HepG2 (cell line): Measurements from ENCODE around the gene SESN2. TPM values are rescaled to one million over a fixed set of nuclear protein-coding genes. Genes with fewer than 3 reads are reported as not detected.
A peak's percentile ranks its signal among the peaks of the same experiment; 100 is the strongest.

ENCODE experiments used
- ATAC-seq: fragments of 200-7000 bp; cut with Tn5 transposase; 3 replicates; pipeline ENCODE4 v1.9.1; 2020; ENCODE audit warnings: mild to moderate bottlenecking, moderate library complexity
- BruUV-seq: library from RNA; stranded (reverse); fragments of 400-500 nt; replicated peaks from 2 replicates; lab custom pipeline; 2021; lab: Mats Ljungman, UMichigan
- CTCF ChIA-PET: fragments of 300-600 bp; formaldehyde crosslinking; extraction: SDS; loops from one replicate; lab custom pipeline; 2021; ENCODE audit warnings: low total read pairs, inconsistent platforms, low intra/inter-chr PET ratio; lab: Yijun Ruan, JAX
- POLR2A ChIA-PET: fragments of 350-600 bp; sonication (Branson Sonifier 250); formaldehyde crosslinking; loops from one replicate; lab custom pipeline; 2020; ENCODE audit warnings: antibody characterized with exemption, inconsistent platforms; lab: Yijun Ruan, JAX
- DNase-seq: peaks from one replicate; pipeline ENCODE4 v3.0.0-alpha.2; 2015; ENCODE audit warnings: low spot score
- FAIRE-seq: peaks from 3 replicates; lab custom pipeline; 2011; peaks lifted over from hg19 to GRCh38; lab: Jason Lieb, UNC
- H2AFZ ChIP-seq: one replicate; pipeline ENCODE4 v1.6.1; 2011; ENCODE audit warnings: low read length, inconsistent platforms
- H3K27ac ChIP-seq: fragments of 300-600 bp; 3 replicates; pipeline ENCODE4 v1.8.0; 2011; ENCODE audit warnings: mixed run types, mild to moderate bottlenecking, mixed read lengths, low read length, inconsistent platforms; ENCODE audit not compliant: insufficient read depth; ENCODE audit errors: extremely low read length
- H3K27me3 ChIP-seq, 2 experiments: fragments of 200-600 bp in 1 of 2; 2 replicates in 1 of 2; 3 replicates in 1 of 2; pipeline versions ENCODE4 v1.6.0 to v1.8.0; 2011; ENCODE audit warnings: low read length in 2 of 2, mild to moderate bottlenecking in 2 of 2, moderate library complexity in 2 of 2, inconsistent platforms in 1 of 2; ENCODE audit not compliant: insufficient read depth in 2 of 2, control insufficient read depth in 1 of 2
- H3K36me3 ChIP-seq, 2 experiments: fragments of 200-600 bp in 1 of 2; replicated peaks in 1 of 2; 2 replicates in 1 of 2; 3 replicates in 1 of 2; pipeline versions ENCODE4 v1.5.1 to v1.8.0; 2011; ENCODE audit warnings: low read length in 2 of 2, inconsistent platforms in 1 of 2; ENCODE audit not compliant: insufficient read depth in 2 of 2, control insufficient read depth in 1 of 2
- H3K4me1 ChIP-seq: 2 replicates; pipeline ENCODE4 v1.5.1; 2012; ENCODE audit warnings: low read length, inconsistent platforms; ENCODE audit not compliant: insufficient read depth
- H3K4me2 ChIP-seq: 2 replicates; pipeline ENCODE4 v1.6.0; 2011; ENCODE audit warnings: low read depth, low read length, inconsistent platforms
- H3K4me3 ChIP-seq, 3 experiments: fragments of 200-600 bp in 1 of 3; sonication (generic), shearing (Covaris generic) in 1 of 3; replicated peaks in 1 of 3; 2 replicates each; pipeline ENCODE4 v1.5.1; 2011 to 2016; ENCODE audit warnings: low read length in 3 of 3, inconsistent platforms in 2 of 3, low read depth in 2 of 3, mild to moderate bottlenecking in 2 of 3, control low read depth in 1 of 3, mixed read lengths in 1 of 3; ENCODE audit not compliant: insufficient read depth in 1 of 3
- H3K79me2 ChIP-seq: one replicate; pipeline ENCODE4 v1.6.1; 2011; ENCODE audit warnings: low read length, inconsistent platforms; ENCODE audit not compliant: insufficient read depth
- H3K9ac ChIP-seq: 2 replicates; pipeline ENCODE4 v1.6.0; 2011; ENCODE audit warnings: mild to moderate bottlenecking, low read depth, low read length, inconsistent platforms; ENCODE audit not compliant: insufficient read depth
- H3K9me3 ChIP-seq: 2 replicates; pipeline ENCODE4 v1.5.1; 2012; ENCODE audit warnings: mild to moderate bottlenecking, low read length
- H4K20me1 ChIP-seq: 2 replicates; pipeline ENCODE4 v1.6.0; 2011; ENCODE audit warnings: inconsistent platforms, mild to moderate bottlenecking, low read length, moderate library complexity; ENCODE audit not compliant: insufficient read depth
- AGO2 ChIP-seq: fragments of 200-400 bp; formaldehyde crosslinking; optimal IDR thresholded peaks from 2 replicates; pipeline ENCODE3; 2017; ENCODE audit warnings: mild to moderate bottlenecking, low read depth, low read length, moderate library complexity
- ARHGAP35 ChIP-seq: sonication (generic); formaldehyde crosslinking; IDR thresholded peaks from 2 replicates; pipeline ENCODE4 v1.9.0; 2022; ENCODE audit warnings: mild to moderate bottlenecking, inconsistent platforms, moderate library complexity, missing genetic modification reagents, borderline replicate concordance
- BCL3 ChIP-seq: sonication (generic); formaldehyde crosslinking; IDR thresholded peaks from 2 replicates; pipeline ENCODE4 v1.5.1; 2020; ENCODE audit warnings: mild to moderate bottlenecking, missing genetic modification reagents, moderate library complexity
- BRD4 ChIP-seq: sonication (generic); formaldehyde crosslinking; IDR thresholded peaks from 2 replicates; pipeline ENCODE4 v1.4.0; 2020; ENCODE audit warnings: missing genetic modification reagents
- CAMTA2 ChIP-seq: sonication (generic); formaldehyde crosslinking; IDR thresholded peaks from 2 replicates; pipeline ENCODE4 v1.4.0; 2020; ENCODE audit warnings: mild to moderate bottlenecking, missing genetic modification reagents, borderline replicate concordance
- HBP1 ChIP-seq: IDR thresholded peaks from 2 replicates; pipeline ENCODE4 v1.6.1; 2016; ENCODE audit warnings: low read depth, control low read depth
- PITX1 ChIP-seq: sonication (generic); formaldehyde crosslinking; IDR thresholded peaks from 2 replicates; pipeline ENCODE4 v1.5.1; 2020; ENCODE audit warnings: mild to moderate bottlenecking, missing genetic modification reagents
- ZFP91 ChIP-seq: sonication (generic); formaldehyde crosslinking; IDR thresholded peaks from 2 replicates; pipeline ENCODE4 v1.9.0; 2022; ENCODE audit warnings: missing genetic modification reagents, mild to moderate bottlenecking, borderline replicate concordance
- ZNF607 ChIP-seq: sonication (generic); formaldehyde crosslinking; IDR thresholded peaks from 2 replicates; pipeline ENCODE4 v1.5.1; 2020; ENCODE audit warnings: missing genetic modification reagents, mild to moderate bottlenecking, borderline replicate concordance
- ZNF615 ChIP-seq: sonication (generic); formaldehyde crosslinking; IDR thresholded peaks from 2 replicates; pipeline ENCODE4 v1.5.0; 2020; ENCODE audit warnings: mild to moderate bottlenecking, missing genetic modification reagents, borderline replicate concordance
- ZNF660 ChIP-seq: sonication (generic); formaldehyde crosslinking; IDR thresholded peaks from 2 replicates; pipeline ENCODE4 v1.5.1; 2020; ENCODE audit warnings: mild to moderate bottlenecking, low read depth, missing genetic modification reagents, borderline replicate concordance
- ZSCAN5A ChIP-seq: sonication (generic); formaldehyde crosslinking; IDR thresholded peaks from 2 replicates; pipeline ENCODE4 v1.8.0; 2022; ENCODE audit warnings: mild to moderate bottlenecking, missing genetic modification reagents, borderline replicate concordance
- WGBS: methylation state at CpG from one replicate; pipeline ENCODE4 v1.1.6; 2017; ENCODE audit warnings: low lambda C conversion rate; 5-methylcytosine and 5-hydroxymethylcytosine counted together
- in situ Hi-C: cut with HindIII; loops from 2 replicates; pipeline ENCODE4 v1.10.0; 2017; ENCODE audit warnings: low pct_unique_long_range_greater_than_20kb; ENCODE audit not compliant: extremely low pct_ligation_motif_present
- intact Hi-C: fragments of 100-400 bp; cut with micrococcal nuclease; formaldehyde crosslinking; loops from one replicate; pipeline ENCODE4 v1.10.0; 2022; ENCODE audit not compliant: unreplicated experiment
- polyA plus RNA-seq, 8 experiments: library from polyadenylated mRNA; depleted of rRNA in 3 of 8; stranded (reverse) in 7 of 8; unstranded in 1 of 8; fragments of >200 nt; fragmentation: Illumina TruSeq in 4 of 8; extraction: Trizol in 4 of 8; gene quantifications; 2 replicates each; pipeline versions ENCODE4 v1.2.1 to v1.2.3, GENCODE V29; 2011 to 2016; ENCODE audit warnings: low read depth in 4 of 8, missing spikeins in 1 of 8, mixed read lengths in 1 of 8; ENCODE audit not compliant: insufficient read depth in 1 of 8
- total RNA-seq, 5 experiments: library from RNA; depleted of rRNA; stranded (reverse); fragments of >200 nt; fragmentation: Illumina TruSeq; extraction: Trizol; gene quantifications; 2 replicates each; pipeline ENCODE4 v1.2.3, GENCODE V29; 2016; ENCODE audit warnings: low read depth in 1 of 5

Gene SESN2
- total and polyA plus RNA-seq, 2 of the 13 experiments (the other 11 are each of a cell fraction or from before 2014, with no cell fraction given): 13.2 to 19.1 TPM

- no peaks in the 10 kb centered on the region for H4K20me1 ChIP-seq
- no peak overlapping the region for H3K27ac ChIP-seq
- no peak for DNase-seq
- no peak for TF ChIP-seq HBP1 (CRISPR knock-in tag)
- TF ChIP-seq BCL3 (CRISPR knock-in tag): no peak
- no peak for TF ChIP-seq AGO2
- no peak for TF ChIP-seq ZNF660 (CRISPR knock-in tag)
- peaks cover 37% of the 10 kb centered on the region for H3K4me1 ChIP-seq
- no peak overlapping the region for H3K9ac ChIP-seq
- no peak overlapping the region for H2AFZ ChIP-seq
- BruUV-seq: no TSS peak
- no peaks in the 10 kb centered on the region for H3K27me3 ChIP-seq
- in situ Hi-C loops: no loop called here
- H3K4me3 ChIP-seq: no peak overlapping the region
- WGBS: 86% methylated on average over 8 of the region's 8 CpGs
- no peaks in the 10 kb centered on the region for H3K79me2 ChIP-seq
- H3K36me3 ChIP-seq: no peaks in the 10 kb centered on the region
- CTCF ChIA-PET: no interaction called here
- POLR2A ChIA-PET: interaction anchor here (0.9 to 3.7 kb wide), 2 partner anchors 8 to 40 kb away, joined by 3 to 11 read pairs; partner anchors contain the start of gene MED18
- H3K9me3 ChIP-seq: no peaks in the 10 kb centered on the region
- ATAC-seq: no peak
- no peak overlapping the region for H3K4me2 ChIP-seq
- no peak for FAIRE-seq
- intact Hi-C loops: no loop called here
Measured at GRCh38 chr1:28288487-28288886, 29.2 kb downstream of the SESN2 start.

- ATAC-seq (peak; percentile 92), DNase-seq (peak; percentile 84), FAIRE-seq (peak; percentile 90)
- Histone ChIP-seq H3K36me3 (no peaks in the 10 kb centered on the region), H4K20me1 (no peaks in the 10 kb centered on the region), H3K4me2 (peak overlapping the region; percentile 41), H3K9ac (no peak overlapping the region), H3K27ac (peak overlapping the region; percentile 38), H3K4me1 (peaks cover 43% of the 10 kb centered on the region), H2AFZ (no peak overlapping the region), H3K27me3 (no peaks in the 10 kb centered on the region), H3K9me3 (no peaks in the 10 kb centered on the region), H3K79me2 (no peaks in the 10 kb centered on the region), H3K4me3 (peak overlapping the region in 1 of 3 experiments; percentile 1; a peak in 1 of 6 replicates)
- POLR2A ChIA-PET: interaction anchor here (0.5 to 1.3 kb wide), 5 partner anchors 13 to 78 kb away, joined by 3 to 7 read pairs (median 3); partner anchors contain the start of genes MED18 and PHACTR4
- BruUV-seq: no TSS peak
- CTCF ChIA-PET: no interaction called here
- in situ Hi-C loops (no loop called here), intact Hi-C loops (no loop called here)
- WGBS: 0% methylated on average over 2 of the region's 2 CpGs
- TF ChIP-seq ZSCAN5A (CRISPR knock-in tag) (no peak), ARHGAP35 (CRISPR knock-in tag) (no peak), ZFP91 (no peak), CAMTA2 (CRISPR knock-in tag) (no peak), ZNF615 (CRISPR knock-in tag) (no peak), BRD4 (CRISPR knock-in tag) (no peak), ZNF607 (no peak), PITX1 (CRISPR knock-in tag) (no peak)
Measured at GRCh38 chr1:28290851-28291250, 31.5 kb downstream of the SESN2 start.
